Measurements from ENCODE around the gene ELMOD3. TPM values are rescaled to one million over a fixed set of nuclear protein-coding genes. Genes with fewer than 3 reads are reported as not detected.

The ELMOD3 gene
- total RNA-seq, 1 experiment from 2014 or later: 9.7 TPM

GRCh38 chr2:85415980-85416650 lies 61.5 kb downstream of the ELMOD3 start (continued):
- TF ChIP-seq MYBL2 (CRISPR knock-in tag; IDR thresholded peaks at IDR 0.05): no peak
- TF ChIP-seq PREB (CRISPR knock-in tag; IDR thresholded peaks at IDR 0.05; ENCODE audit: borderline replicate concordance): no peak

DNA sequence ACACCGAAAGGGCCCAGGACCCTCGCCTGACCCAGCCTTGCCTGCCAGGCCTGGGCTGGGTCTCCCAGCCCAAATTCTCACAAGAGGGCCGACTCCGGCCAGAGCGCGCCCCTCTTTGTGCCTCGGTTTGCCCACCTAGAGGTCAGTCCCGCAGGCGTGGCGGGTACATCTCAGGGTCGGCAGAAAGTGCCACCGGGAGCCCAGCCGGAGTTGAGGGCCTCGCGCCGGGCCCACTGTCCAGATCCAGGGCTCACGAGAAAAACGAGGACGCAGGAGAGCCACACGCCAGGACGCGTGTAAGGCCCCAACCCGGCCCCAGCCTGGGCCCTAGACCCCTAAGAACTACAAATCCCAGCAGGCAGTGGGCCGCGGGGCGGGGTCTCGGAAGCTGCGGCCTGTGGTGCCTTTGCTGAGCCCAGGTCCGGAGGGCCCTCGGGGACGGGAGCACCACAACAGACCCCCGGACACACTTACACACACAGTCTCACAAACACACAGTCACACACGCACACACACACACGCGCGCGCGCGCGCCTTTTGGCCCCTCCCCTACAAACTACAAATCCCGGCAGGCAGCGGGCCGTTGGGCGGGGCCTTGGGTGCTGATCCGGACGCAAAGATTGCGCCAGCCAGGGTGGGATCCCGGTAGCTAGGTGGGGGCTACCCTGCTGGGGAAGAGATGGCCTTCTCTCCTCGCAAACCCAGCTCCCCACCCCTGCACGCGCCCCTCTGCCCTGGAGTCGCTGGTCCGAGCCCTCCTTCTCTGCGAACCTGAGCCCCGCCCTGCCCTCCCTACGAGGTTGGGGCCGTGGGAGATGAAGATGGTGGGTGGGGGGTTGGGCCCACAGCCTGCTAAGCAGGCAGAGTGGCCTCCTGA lies 63.8 kb downstream of the ELMOD3 start, which contains the start of gene SH2D6:
Gene SH2D6 (plus strand): TSS at position 583 of the 877 bp plus-strand sequence. CDS start 10,752 bp downstream, outside the sequence.
- DNase-seq (ENCODE audit: low spot score) (peak; percentile 87), ATAC-seq (peak; percentile 73)
- no peaks in the 10 kb centered on the region for H3K9me3 Mint-ChIP-seq
- H3K27me3 Mint-ChIP-seq (ENCODE audit: low read depth): no peaks in the 10 kb centered on the region
- H3K36me3 Mint-ChIP-seq: no peaks in the 10 kb centered on the region
- peak within 1 kb of the TSS; percentile 71 for H3K27ac Mint-ChIP-seq
- POLR2A ChIA-PET: interaction anchor here (1.0 to 2.8 kb wide), 10 partner anchors 13 to 193 kb away, joined by 3 to 34 read pairs (median 4); partner anchors contain the start of genes C2orf68, ELMOD3, GGCX and MAT2A
- H3K4me3 Mint-ChIP-seq: peak within 1 kb of the TSS; percentile 82
- H3K4me1 Mint-ChIP-seq: peaks cover 34% of the 10 kb centered on the region
- CTCF ChIA-PET: interaction anchor here (1.2 to 4.5 kb wide), 9 partner anchors 19 to 352 kb away, joined by 4 to 106 read pairs (median 5); partner anchors contain the start of genes GGCX and MAT2A
- no peak for TF ChIP-seq NR2C2 (CRISPR knock-in tag; IDR thresholded peaks at IDR 0.05)
- no peak for TF ChIP-seq ZNF671 (CRISPR knock-in tag; IDR thresholded peaks at IDR 0.05)
- no peak; the same call in 1 of the 2 replicates for TF ChIP-seq FOXK1 (CRISPR knock-in tag; IDR thresholded peaks at IDR 0.05)
- TF ChIP-seq FOXJ3 (CRISPR knock-in tag; IDR thresholded peaks at IDR 0.05; ENCODE audit: borderline replicate concordance): no peak
- TF ChIP-seq EMX1 (CRISPR knock-in tag; IDR thresholded peaks at IDR 0.05): no peak
- TF ChIP-seq E2F4 (CRISPR knock-in tag; IDR thresholded peaks at IDR 0.05; ENCODE audit: borderline replicate concordance, low read depth): no peak
- no peak for TF ChIP-seq CREM (CRISPR knock-in tag; IDR thresholded peaks at IDR 0.05)
- TF ChIP-seq MYBL2 (CRISPR knock-in tag; IDR thresholded peaks at IDR 0.05): no peak
- no peak for TF ChIP-seq SMAD3 (CRISPR knock-in tag; IDR thresholded peaks at IDR 0.05; ENCODE audit: borderline replicate concordance)
- TF ChIP-seq SMAD4 (CRISPR knock-in tag; IDR thresholded peaks at IDR 0.05): no peak
- no peak for TF ChIP-seq JAZF1 (CRISPR knock-in tag; IDR thresholded peaks at IDR 0.05)
- TF ChIP-seq ZMAT4 (CRISPR knock-in tag; IDR thresholded peaks at IDR 0.05): no peak
- TF ChIP-seq, protein P1, sequence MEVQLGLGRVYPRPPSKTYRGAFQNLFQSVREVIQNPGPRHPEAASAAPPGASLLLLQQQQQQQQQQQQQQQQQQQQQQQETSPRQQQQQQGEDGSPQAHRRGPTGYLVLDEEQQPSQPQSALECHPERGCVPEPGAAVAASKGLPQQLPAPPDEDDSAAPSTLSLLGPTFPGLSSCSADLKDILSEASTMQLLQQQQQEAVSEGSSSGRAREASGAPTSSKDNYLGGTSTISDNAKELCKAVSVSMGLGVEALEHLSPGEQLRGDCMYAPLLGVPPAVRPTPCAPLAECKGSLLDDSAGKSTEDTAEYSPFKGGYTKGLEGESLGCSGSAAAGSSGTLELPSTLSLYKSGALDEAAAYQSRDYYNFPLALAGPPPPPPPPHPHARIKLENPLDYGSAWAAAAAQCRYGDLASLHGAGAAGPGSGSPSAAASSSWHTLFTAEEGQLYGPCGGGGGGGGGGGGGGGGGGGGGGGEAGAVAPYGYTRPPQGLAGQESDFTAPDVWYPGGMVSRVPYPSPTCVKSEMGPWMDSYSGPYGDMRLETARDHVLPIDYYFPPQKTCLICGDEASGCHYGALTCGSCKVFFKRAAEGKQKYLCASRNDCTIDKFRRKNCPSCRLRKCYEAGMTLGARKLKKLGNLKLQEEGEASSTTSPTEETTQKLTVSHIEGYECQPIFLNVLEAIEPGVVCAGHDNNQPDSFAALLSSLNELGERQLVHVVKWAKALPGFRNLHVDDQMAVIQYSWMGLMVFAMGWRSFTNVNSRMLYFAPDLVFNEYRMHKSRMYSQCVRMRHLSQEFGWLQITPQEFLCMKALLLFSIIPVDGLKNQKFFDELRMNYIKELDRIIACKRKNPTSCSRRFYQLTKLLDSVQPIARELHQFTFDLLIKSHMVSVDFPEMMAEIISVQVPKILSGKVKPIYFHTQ (CRISPR knock-in tag; IDR thresholded peaks at IDR 0.05): no peak
- TF ChIP-seq ZNF423 (CRISPR knock-in tag; IDR thresholded peaks at IDR 0.05): no peak
- no peak for TF ChIP-seq ZNF138 (CRISPR knock-in tag; conservative IDR thresholded peaks at IDR 0.05)
- TF ChIP-seq, protein P2, sequence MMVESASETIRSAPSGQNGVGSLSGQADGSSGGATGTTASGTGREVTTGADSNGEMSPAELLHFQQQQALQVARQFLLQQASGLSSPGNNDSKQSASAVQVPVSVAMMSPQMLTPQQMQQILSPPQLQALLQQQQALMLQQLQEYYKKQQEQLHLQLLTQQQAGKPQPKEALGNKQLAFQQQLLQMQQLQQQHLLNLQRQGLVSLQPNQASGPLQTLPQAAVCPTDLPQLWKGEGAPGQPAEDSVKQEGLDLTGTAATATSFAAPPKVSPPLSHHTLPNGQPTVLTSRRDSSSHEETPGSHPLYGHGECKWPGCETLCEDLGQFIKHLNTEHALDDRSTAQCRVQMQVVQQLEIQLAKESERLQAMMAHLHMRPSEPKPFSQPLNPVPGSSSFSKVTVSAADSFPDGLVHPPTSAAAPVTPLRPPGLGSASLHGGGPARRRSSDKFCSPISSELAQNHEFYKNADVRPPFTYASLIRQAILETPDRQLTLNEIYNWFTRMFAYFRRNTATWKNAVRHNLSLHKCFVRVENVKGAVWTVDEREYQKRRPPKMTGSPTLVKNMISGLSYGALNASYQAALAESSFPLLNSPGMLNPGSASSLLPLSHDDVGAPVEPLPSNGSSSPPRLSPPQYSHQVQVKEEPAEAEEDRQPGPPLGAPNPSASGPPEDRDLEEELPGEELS (CRISPR knock-in tag; IDR thresholded peaks at IDR 0.05): 0 out of 2 replicates have a peak, but pooled peaks have one; percentile 9
- no peak for TF ChIP-seq E2F1 (CRISPR knock-in tag; IDR thresholded peaks at IDR 0.05)
- TF ChIP-seq NFATC4 (CRISPR knock-in tag; IDR thresholded peaks at IDR 0.05): no peak
- TF ChIP-seq, protein P3, sequence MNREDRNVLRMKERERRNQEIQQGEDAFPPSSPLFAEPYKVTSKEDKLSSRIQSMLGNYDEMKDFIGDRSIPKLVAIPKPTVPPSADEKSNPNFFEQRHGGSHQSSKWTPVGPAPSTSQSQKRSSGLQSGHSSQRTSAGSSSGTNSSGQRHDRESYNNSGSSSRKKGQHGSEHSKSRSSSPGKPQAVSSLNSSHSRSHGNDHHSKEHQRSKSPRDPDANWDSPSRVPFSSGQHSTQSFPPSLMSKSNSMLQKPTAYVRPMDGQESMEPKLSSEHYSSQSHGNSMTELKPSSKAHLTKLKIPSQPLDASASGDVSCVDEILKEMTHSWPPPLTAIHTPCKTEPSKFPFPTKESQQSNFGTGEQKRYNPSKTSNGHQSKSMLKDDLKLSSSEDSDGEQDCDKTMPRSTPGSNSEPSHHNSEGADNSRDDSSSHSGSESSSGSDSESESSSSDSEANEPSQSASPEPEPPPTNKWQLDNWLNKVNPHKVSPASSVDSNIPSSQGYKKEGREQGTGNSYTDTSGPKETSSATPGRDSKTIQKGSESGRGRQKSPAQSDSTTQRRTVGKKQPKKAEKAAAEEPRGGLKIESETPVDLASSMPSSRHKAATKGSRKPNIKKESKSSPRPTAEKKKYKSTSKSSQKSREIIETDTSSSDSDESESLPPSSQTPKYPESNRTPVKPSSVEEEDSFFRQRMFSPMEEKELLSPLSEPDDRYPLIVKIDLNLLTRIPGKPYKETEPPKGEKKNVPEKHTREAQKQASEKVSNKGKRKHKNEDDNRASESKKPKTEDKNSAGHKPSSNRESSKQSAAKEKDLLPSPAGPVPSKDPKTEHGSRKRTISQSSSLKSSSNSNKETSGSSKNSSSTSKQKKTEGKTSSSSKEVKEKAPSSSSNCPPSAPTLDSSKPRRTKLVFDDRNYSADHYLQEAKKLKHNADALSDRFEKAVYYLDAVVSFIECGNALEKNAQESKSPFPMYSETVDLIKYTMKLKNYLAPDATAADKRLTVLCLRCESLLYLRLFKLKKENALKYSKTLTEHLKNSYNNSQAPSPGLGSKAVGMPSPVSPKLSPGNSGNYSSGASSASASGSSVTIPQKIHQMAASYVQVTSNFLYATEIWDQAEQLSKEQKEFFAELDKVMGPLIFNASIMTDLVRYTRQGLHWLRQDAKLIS (CRISPR knock-in tag; IDR thresholded peaks at IDR 0.05; ENCODE audit: borderline replicate concordance): no peak
- TF ChIP-seq ELF4 (CRISPR knock-in tag; IDR thresholded peaks at IDR 0.05; ENCODE audit: low read depth): no peak
